Right hindlimb (tissue), 1 donor: ENCODE results near the gene AP3D1.
A peak's percentile ranks its signal among the peaks of the same experiment; 100 is the strongest.

Experiments used
- DNase-seq: peaks from one replicate; pipeline ENCODE4 v3.0.0-alpha.2; 2018

AP3D1 gene

DNA sequence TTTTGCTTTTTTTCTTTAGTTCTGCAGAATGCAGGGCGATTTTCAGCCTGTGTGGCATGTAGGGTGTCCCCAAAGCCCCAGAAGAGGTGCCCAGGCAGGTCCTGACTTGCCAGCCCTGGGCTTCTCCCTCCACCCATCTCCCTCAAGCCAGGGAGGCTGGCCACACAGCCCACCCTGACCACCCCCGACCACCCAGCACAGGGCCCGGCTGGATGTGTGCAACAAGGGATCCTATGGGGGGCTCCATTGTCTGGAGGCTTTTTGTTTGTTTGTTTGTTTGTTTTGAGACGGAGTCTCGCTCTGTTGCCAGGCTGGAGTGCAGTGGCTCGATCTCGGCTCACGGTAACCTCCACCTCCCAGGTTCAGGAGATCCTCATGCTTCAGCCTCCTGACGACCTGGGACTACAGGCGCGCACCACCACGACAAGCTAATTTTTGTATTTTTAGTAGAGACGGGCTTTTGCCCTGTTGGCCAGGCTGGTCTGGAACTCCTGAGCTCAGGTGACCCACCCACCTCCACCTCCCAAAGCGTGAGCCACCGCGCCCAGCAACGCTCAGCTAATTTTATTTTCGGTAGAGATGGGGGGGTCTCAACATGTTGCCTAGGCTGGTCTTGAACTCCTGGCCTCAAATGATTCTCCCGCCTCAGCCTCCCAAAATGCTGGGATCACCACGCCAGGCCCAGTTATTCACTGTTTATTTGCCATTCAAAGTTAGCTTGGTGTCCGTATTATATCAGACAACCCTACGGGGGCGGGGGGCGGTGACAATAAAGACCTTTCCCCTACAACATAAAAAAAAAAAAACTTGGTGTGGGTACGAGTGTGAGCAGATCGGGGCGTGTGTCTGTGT lies 92.6 kb downstream of the AP3D1 start:
- no peak for DNase-seq

- peak; percentile 33 for DNase-seq
These were observed 93.6 kb downstream of the AP3D1 start for GRCh38 chr19:2057484-2058469.

GRCh38 chr19:2056837-2057192 lies 94.6 kb downstream of the AP3D1 start:
- DNase-seq = no peak

DNA sequence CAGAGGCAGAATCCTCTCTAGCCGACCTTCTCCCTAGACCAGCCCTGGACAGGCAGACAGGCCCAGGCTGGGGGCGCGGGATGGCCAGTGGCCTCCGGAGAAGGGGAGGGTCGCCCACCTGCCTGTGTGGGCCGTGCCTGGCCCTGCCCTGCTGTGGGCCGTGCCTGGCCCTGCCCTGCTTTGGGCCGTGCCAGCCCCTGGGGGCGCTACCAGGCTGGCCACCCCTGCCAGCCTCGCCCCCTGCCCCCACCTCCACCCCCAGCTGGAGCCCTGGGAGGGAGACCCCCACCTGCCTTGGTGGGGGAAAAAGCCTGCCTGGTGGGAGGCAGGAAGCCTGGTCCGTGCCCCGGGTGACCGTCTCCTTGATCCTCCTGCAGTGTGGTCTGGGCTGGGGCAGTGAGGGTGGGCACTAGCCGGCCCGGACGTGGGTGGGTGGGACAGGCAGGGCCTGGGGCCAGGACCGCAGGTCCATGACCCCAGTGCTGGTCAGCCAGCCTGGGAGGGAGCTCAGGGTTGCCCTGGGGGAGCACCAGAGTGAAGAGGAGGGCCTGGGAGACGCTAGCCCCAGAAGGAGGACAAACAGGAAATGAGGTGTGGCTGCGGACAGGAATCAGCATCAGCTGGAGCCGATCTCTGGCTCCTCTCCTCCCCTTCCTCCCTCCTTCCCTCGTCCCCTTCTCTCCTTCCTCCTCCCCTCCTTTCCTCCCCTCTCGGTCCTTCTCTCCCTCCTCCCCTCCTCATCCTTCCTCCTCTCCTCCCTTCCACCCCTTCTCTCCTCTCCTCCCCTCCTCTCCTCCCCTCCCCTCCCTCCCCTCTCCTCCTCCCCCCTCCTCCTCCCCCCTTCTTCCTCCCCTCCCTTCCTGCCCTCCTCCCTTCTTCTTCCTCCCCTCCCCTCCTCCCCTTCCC lies 95.2 kb downstream of the AP3D1 start:
- peak; percentile 79 for DNase-seq

DNA sequence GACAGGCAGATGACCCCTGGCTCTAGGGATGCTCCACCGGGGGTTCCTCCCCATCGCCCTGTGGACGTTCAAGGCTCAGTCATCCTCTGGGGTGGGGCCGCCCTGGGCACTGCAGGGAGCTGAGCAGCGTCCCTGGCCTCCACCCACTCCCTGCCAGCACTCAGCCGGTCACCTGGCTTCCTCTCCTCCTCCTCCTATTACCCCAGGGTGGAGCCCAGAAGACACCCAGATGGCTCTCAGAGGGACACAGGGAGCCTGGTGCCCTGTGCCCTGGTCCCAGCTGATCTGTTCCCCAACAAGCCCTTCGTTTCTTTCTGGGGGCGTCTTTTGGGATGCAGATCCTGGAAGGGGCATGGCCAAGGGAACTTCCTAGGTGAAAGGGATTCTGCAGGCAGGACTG lies 96.6 kb downstream of the AP3D1 start:
- DNase-seq = no peak

DNA sequence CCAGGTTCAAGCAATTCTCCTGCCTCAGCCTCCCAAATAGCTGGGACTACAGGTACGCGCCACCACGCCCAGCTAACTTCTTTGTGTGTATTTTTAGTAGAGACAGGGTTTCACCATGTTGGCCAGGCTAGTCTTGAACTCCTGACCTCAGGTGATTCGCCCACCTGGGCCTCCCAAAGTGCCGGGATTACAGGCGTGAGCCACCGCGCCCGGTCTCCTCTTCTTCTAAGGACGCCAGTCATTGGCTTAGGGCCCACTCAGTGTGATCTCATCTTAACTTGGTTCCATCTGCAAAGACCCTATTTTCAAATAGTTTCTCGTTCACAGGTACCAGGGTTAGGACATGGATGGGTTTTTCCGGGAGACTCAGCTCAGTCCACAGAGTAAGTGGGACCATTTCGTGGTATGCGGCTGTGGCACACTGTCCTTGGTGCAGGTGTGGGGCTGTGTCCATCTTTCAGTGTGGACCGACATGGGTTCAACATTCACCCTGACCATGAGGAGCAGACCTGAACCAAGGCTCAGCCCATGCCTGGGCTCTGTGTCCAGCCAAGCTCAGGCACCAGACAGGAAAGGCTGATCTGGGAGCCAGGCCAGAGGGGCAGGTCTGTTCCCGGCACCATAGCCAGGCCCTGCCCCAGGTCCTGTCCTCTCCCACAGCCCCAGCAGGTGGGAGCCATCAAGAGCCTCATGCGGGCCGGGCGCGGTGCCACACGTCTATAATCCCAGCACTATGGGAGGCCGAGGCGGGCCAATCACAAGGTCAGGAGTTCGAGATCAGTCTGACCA lies 97.6 kb downstream of the AP3D1 start:
- DNase-seq = peak; percentile 42

- peak; percentile 49 for DNase-seq
These were observed 99.3 kb downstream of the AP3D1 start for GRCh38 chr19:2051773-2052704.

GRCh38 chr19:2050991-2051772 lies 100.2 kb downstream of the AP3D1 start, which contains the start of gene MKNK2:
Gene MKNK2, minus strand, starts transcription at chr19:2051244. Its CDS starts 393 bp downstream, at chr19:2050851.
- DNase-seq = peak; percentile 94
